SK-N-SH (cell line): ENCODE measurements around the gene OR9Q1. TPM values are rescaled to one million over a fixed set of nuclear protein-coding genes. Genes with fewer than 3 reads are reported as not detected.

Experiments used
- CTCF ChIA-PET: fragments of 300-600, 350-600 bp; formaldehyde crosslinking; extraction: SDS; loops from one replicate; lab custom pipeline; 2021; lab: Yijun Ruan, JAX
- POLR2A ChIA-PET: fragments of 350-600 bp; sonication (Branson Sonifier 250); formaldehyde crosslinking; extraction: SDS; loops from one replicate; lab custom pipeline; 2020; ENCODE audit warnings: antibody characterized with exemption, inconsistent platforms; lab: Yijun Ruan, JAX
- DNase-seq: peaks from one replicate; pipeline ENCODE4 v3.0.0; 2012
- H2AFZ ChIP-seq: fragments of 200-600 bp; sonication (generic); 2 replicates; pipeline ENCODE4 v1.8.1; 2016; ENCODE audit warnings: antibody characterized with exemption, mild to moderate bottlenecking, low read depth
- H3F3A ChIP-seq: fragments of 200-600 bp; sonication (generic); replicated peaks from 2 replicates; pipeline ENCODE3; 2016; ENCODE audit warnings: antibody characterized with exemption, mild to moderate bottlenecking; ENCODE audit not compliant: insufficient read depth
- H3K27ac ChIP-seq, 2 experiments: fragments of 200-500 bp in 1 of 2; fragments of 200-600 bp in 1 of 2; sonication (Bioruptor generic) in 1 of 2; sonication (generic), shearing (Covaris generic) in 1 of 2; 2 replicates each; pipeline versions ENCODE4 v1.5.1 to v1.6.1; 2014 to 2016; ENCODE audit warnings: low read depth in 2 of 2, inconsistent platforms in 1 of 2, low read length in 1 of 2, mild to moderate bottlenecking in 1 of 2, mixed read lengths in 1 of 2
- H3K27me3 ChIP-seq: fragments of 200-600 bp; sonication (generic), shearing (Covaris generic); 2 replicates; pipeline ENCODE4 v1.6.1; 2016; ENCODE audit warnings: mixed run types; ENCODE audit not compliant: insufficient read depth
- H3K36me3 ChIP-seq, 2 experiments: fragments of 200-500 bp in 1 of 2; fragments of 200-600 bp in 1 of 2; sonication (Bioruptor generic) in 1 of 2; sonication (generic) in 1 of 2; replicated peaks in 1 of 2; 2 replicates each; pipeline versions ENCODE3 to v1.5.1; 2014 to 2016; ENCODE audit warnings: low read length in 1 of 2, mild to moderate bottlenecking in 1 of 2; ENCODE audit not compliant: insufficient read depth in 2 of 2, control insufficient read depth in 1 of 2
- H3K4me1 ChIP-seq, 2 experiments: fragments of 200-500 bp in 1 of 2; fragments of 200-600 bp in 1 of 2; sonication (Bioruptor generic) in 1 of 2; sonication (generic), shearing (Covaris generic) in 1 of 2; 2 replicates each; pipeline versions ENCODE4 v1.5.1 to v1.6.1; 2014 to 2016; ENCODE audit warnings: low read depth in 1 of 2, low read length in 1 of 2, mixed run types in 1 of 2; ENCODE audit not compliant: insufficient read depth in 2 of 2, control insufficient read depth in 1 of 2
- H3K4me2 ChIP-seq: fragments of 200-600 bp; sonication (generic), shearing (Covaris generic); 2 replicates; pipeline ENCODE4 v1.6.1; 2017; ENCODE audit warnings: mixed run types
- H3K4me3 ChIP-seq, 2 experiments: fragments of 200-500 bp in 1 of 2; fragments of 200-600 bp in 1 of 2; sonication (Bioruptor generic) in 1 of 2; sonication (generic), shearing (Covaris generic) in 1 of 2; 2 replicates each; pipeline versions ENCODE4 v1.5.1 to v1.8.1; 2014 to 2016; ENCODE audit warnings: low read depth in 2 of 2, inconsistent platforms in 1 of 2, low read length in 1 of 2, mild to moderate bottlenecking in 1 of 2, mixed read lengths in 1 of 2, moderate library complexity in 1 of 2
- H3K79me2 ChIP-seq: fragments of 200-600 bp; sonication (generic); 2 replicates; pipeline ENCODE4 v1.8.1; 2017; ENCODE audit warnings: mild to moderate bottlenecking; ENCODE audit not compliant: insufficient read depth
- H3K9ac ChIP-seq: fragments of 200-600 bp; sonication (generic); 2 replicates; pipeline ENCODE4 v1.6.1; 2017; ENCODE audit warnings: mixed run types
- H3K9me2 ChIP-seq: fragments of 200-600 bp; sonication (generic); 2 replicates; pipeline ENCODE4 v1.6.1; 2017; ENCODE audit warnings: mixed run types
- H3K9me3 ChIP-seq: fragments of 200-600 bp; sonication (generic); 2 replicates; pipeline ENCODE4 v1.6.1; 2017; ENCODE audit warnings: mixed run types, mild to moderate bottlenecking, moderate library complexity
- H4K20me1 ChIP-seq: fragments of 200-600 bp; sonication (generic); 2 replicates; pipeline ENCODE4 v1.6.1; 2017; ENCODE audit warnings: mild to moderate bottlenecking, mixed run types; ENCODE audit not compliant: insufficient read depth
- CTCF ChIP-seq: fragments of 200-600 bp; sonication (generic); IDR thresholded peaks from 2 replicates; pipeline ENCODE4 v1.6.1; 2017; ENCODE audit warnings: antibody characterized with exemption, mild to moderate bottlenecking, moderate library complexity
- EP300 ChIP-seq, 2 experiments: IDR thresholded peaks; 2 replicates each; pipeline versions ENCODE4 v1.4.0 to v1.6.1; 2012; ENCODE audit warnings: borderline replicate concordance in 1 of 2, low read depth in 1 of 2, low read length in 1 of 2
- FOSL2 ChIP-seq: IDR thresholded peaks from 2 replicates; pipeline ENCODE4 v1.4.0; 2012; ENCODE audit warnings: low read depth, mild to moderate bottlenecking, moderate library complexity, borderline replicate concordance
- GABPA ChIP-seq: IDR thresholded peaks from 2 replicates; pipeline ENCODE4 v1.4.0; 2012; ENCODE audit warnings: low read depth, mild to moderate bottlenecking
- GATA2 ChIP-seq: sonication (generic); formaldehyde crosslinking; IDR thresholded peaks from 2 replicates; pipeline ENCODE4 v1.5.0; 2020; ENCODE audit warnings: mild to moderate bottlenecking, missing genetic modification reagents
- JUND ChIP-seq: IDR thresholded peaks from 2 replicates; pipeline ENCODE4 v1.4.0; 2012
- MAX ChIP-seq: IDR thresholded peaks from 2 replicates; pipeline ENCODE4 v1.4.0; 2012; ENCODE audit warnings: low read depth
- MXI1 ChIP-seq: IDR thresholded peaks from 2 replicates; pipeline ENCODE4 v1.6.1; 2012; ENCODE audit warnings: mild to moderate bottlenecking, low read depth, low read length, improper control_type of control experiment
- NRF1 ChIP-seq: IDR thresholded peaks from 2 replicates; pipeline ENCODE4 v1.6.1; 2012; ENCODE audit warnings: low read depth, mild to moderate bottlenecking, low read length
- POLR2AphosphoS5 ChIP-seq: IDR thresholded peaks from 2 replicates; pipeline ENCODE4 v1.6.1; 2012; ENCODE audit warnings: low read depth, low read length
- RCOR1 ChIP-seq: fragments of 150-350 bp; IDR thresholded peaks from 2 replicates; pipeline ENCODE4 v1.6.1; 2017; ENCODE audit warnings: antibody characterized with exemption, low read length
- RXRA ChIP-seq: IDR thresholded peaks from 2 replicates; pipeline ENCODE4 v1.4.0; 2012; ENCODE audit warnings: low read depth, mild to moderate bottlenecking, borderline replicate concordance
- SMC3 ChIP-seq: IDR thresholded peaks from 2 replicates; pipeline ENCODE4 v1.6.1; 2012; ENCODE audit warnings: low read depth, low read length, improper control_type of control experiment
- TAF1 ChIP-seq: IDR thresholded peaks from 2 replicates; pipeline ENCODE4 v1.6.1; 2012; ENCODE audit warnings: low read depth, mild to moderate bottlenecking, low read length, moderate library complexity, borderline replicate concordance
- TCF12 ChIP-seq: IDR thresholded peaks from 2 replicates; pipeline ENCODE4 v1.4.0; 2012
- YY1 ChIP-seq: IDR thresholded peaks from 2 replicates; pipeline ENCODE4 v1.4.0; 2012; ENCODE audit warnings: low read depth, mild to moderate bottlenecking
- WGBS: methylation state at CpG from one replicate; pipeline ENCODE4 v1.1.6; 2017; ENCODE audit warnings: low lambda C conversion rate; 5-methylcytosine and 5-hydroxymethylcytosine counted together
- polyA plus RNA-seq, 3 experiments: library from polyadenylated mRNA; depleted of rRNA; stranded (reverse); fragments of >200 nt; gene quantifications; 2 replicates each; pipeline ENCODE4 v1.2.3, GENCODE V29; 2012
- small RNA-seq, 7 experiments: library from RNA; depleted of rRNA; stranded (forward); fragments of <200 nt; gene quantifications; one replicate each; pipeline ENCODE3, GENCODE V24; 2012
- TF ChIP-seq, protein P1 (sequence below): IDR thresholded peaks from 2 replicates; pipeline ENCODE4; 2012
- TF ChIP-seq, protein P2 (sequence below): IDR thresholded peaks from 2 replicates; pipeline ENCODE4 v1.4.0; 2012; ENCODE audit warnings: low read depth, borderline replicate concordance
- TF ChIP-seq, protein P3 (sequence below): fragments of 150-350 bp; IDR thresholded peaks from 2 replicates; pipeline ENCODE4 v1.6.1; 2017; ENCODE audit warnings: antibody characterized with exemption, low read length, low read depth, borderline replicate concordance

Gene OR9Q1
- polyA plus RNA-seq, 1 of the 3 experiments (the other 2 are of a cell fraction), result not detected

DNA sequence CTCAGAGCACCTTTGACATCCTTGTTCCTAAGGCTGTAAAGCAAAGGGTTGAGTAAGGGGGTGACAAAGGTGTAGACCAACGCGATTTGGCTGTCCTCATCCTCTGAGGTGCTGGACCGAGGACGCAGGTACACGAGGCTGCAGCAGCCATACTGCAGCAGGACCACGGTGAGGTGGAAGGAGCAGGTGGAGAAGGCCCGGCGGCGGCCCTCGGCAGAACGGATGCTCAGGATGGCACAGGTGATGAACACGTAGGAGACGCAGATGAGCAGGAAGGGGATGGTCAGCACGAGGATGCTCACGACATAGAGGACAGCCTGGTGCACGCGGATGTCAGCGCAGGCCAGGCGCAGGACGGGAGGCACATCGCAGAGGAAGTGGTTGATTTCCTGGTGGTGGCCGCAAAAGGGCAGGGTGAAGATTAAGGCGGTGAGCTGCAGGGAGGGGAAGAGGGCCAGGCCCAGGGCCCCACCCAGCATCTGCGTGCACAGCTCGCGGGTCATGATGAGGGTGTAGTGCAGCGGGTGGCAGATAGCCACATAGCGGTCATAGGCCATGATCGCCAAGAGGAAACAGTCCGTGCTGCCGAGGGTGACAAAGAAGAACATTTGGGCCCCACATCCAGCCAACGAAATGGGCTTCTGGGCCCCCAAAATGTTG is 204.4 kb downstream of the OR9Q1 start:
- Histone ChIP-seq H3F3A (no peaks in the 10 kb centered on the region), H3K27ac (no peak overlapping the region), H3K4me3 (no peak overlapping the region), H4K20me1 (no peaks in the 10 kb centered on the region), H3K4me1 (no peaks in the 10 kb centered on the region)
- POLR2A ChIA-PET, result no interaction called here
- no peak for TF ChIP-seq EP300 (IDR thresholded peaks at IDR 0.05; ENCODE audit: borderline replicate concordance in 1 of 2, low read depth in 1 of 2, low read length in 1 of 2)
- TF ChIP-seq, protein P1, sequence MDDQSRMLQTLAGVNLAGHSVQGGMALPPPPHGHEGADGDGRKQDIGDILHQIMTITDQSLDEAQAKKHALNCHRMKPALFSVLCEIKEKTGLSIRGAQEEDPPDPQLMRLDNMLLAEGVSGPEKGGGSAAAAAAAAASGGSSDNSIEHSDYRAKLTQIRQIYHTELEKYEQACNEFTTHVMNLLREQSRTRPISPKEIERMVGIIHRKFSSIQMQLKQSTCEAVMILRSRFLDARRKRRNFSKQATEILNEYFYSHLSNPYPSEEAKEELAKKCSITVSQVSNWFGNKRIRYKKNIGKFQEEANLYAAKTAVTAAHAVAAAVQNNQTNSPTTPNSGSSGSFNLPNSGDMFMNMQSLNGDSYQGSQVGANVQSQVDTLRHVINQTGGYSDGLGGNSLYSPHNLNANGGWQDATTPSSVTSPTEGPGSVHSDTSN, result no peak
- TF ChIP-seq CTCF, result no peak
- TF ChIP-seq, protein P2, sequence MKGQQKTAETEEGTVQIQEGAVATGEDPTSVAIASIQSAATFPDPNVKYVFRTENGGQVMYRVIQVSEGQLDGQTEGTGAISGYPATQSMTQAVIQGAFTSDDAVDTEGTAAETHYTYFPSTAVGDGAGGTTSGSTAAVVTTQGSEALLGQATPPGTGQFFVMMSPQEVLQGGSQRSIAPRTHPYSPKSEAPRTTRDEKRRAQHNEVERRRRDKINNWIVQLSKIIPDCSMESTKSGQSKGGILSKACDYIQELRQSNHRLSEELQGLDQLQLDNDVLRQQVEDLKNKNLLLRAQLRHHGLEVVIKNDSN, result no peak
- no peak for TF ChIP-seq NRF1
- TF ChIP-seq TCF12, result no peak
- no peak for TF ChIP-seq POLR2AphosphoS5
- no peak for TF ChIP-seq FOSL2
- no peak for TF ChIP-seq GABPA
- TF ChIP-seq TAF1, result no peak
- TF ChIP-seq, protein P3, sequence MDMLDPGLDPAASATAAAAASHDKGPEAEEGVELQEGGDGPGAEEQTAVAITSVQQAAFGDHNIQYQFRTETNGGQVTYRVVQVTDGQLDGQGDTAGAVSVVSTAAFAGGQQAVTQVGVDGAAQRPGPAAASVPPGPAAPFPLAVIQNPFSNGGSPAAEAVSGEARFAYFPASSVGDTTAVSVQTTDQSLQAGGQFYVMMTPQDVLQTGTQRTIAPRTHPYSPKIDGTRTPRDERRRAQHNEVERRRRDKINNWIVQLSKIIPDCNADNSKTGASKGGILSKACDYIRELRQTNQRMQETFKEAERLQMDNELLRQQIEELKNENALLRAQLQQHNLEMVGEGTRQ, result no peak
- no peak for TF ChIP-seq YY1
- TF ChIP-seq SMC3, result no peak
- no peak for TF ChIP-seq MAX
- no peak for TF ChIP-seq GATA2 (CRISPR knock-in tag)
- TF ChIP-seq MXI1, result no peak
- no peak for TF ChIP-seq RXRA
- TF ChIP-seq RCOR1, result no peak
- TF ChIP-seq JUND, result no peak
- TF ChIP-seq, all 33 proteins: peak for 0
- Histone ChIP-seq H3K9me2 (no peaks in the 10 kb centered on the region), H3K27me3 (peaks cover 12% of the 10 kb centered on the region; the same call in 1 of the 2 replicates), H3K9ac (no peak overlapping the region), H3K36me3 (no peaks in the 10 kb centered on the region), H3K79me2 (no peaks in the 10 kb centered on the region), H3K9me3 (no peaks in the 10 kb centered on the region), H3K4me2 (no peak overlapping the region), H2AFZ (no peak overlapping the region)
- DNase-seq, result no peak
- CTCF ChIA-PET, result no interaction called here
- 31% methylated on average over 32 of the region's 32 CpGs for WGBS

Small RNA genes lying within 50 kb of the gene (small RNA-seq; reads per million reads assigned to genes)
- 0 reads per million in 7 experiments for gene RNU6-899P

Other genes starting within 250 kb of the OR9Q1 start
- not detected in 2 replicates for gene OR6Q1, start 7.1 kb downstream of the OR9Q1 start, polyA plus RNA-seq (2012; rRNA removed)
- gene OR9I1, start 101.6 kb downstream of the OR9Q1 start, polyA plus RNA-seq (2012; rRNA removed), result not detected in 2 replicates
- not detected in 2 replicates for gene OR9Q2, start 165.2 kb downstream of the OR9Q1 start, polyA plus RNA-seq (2012; rRNA removed)
- gene OR1S2, start 180.3 kb downstream of the OR9Q1 start, polyA plus RNA-seq (2012; rRNA removed), result not detected in 2 replicates
- not detected in 2 replicates for gene OR1S1, start 188.8 kb downstream of the OR9Q1 start, polyA plus RNA-seq (2012; rRNA removed)
- not detected in 2 replicates for gene OR10Q1, start 205.0 kb downstream of the OR9Q1 start, polyA plus RNA-seq (2012; rRNA removed)
- not detected in 2 replicates for gene OR10W1, start 244.4 kb downstream of the OR9Q1 start, polyA plus RNA-seq (2012; rRNA removed)